ENCODE measurements around the gene PCSK5. TPM values are rescaled to one million over a fixed set of nuclear protein-coding genes. Genes with fewer than 3 reads are reported as not detected.

PCSK5 gene
- total RNA-seq, 2 donors from 2014 or later, result 41.2 to 63.7 TPM

GRCh38 chr9:76395381-76395780 lies 504.9 kb downstream of the PCSK5 start:
- Histone ChIP-seq H3K4me1 (ENCODE audit: control insufficient read depth in 1 of 2, low read depth in 2 of 2) (peaks cover 7 to 18% of the 10 kb centered on the region in 2 donors), H3K27me3 (replicated peaks; ENCODE audit: insufficient read depth) (no peaks in the 10 kb centered on the region), H3K4me3 (peak overlapping the region; percentile 98), H3K36me3 (no peaks in the 10 kb centered on the region), H3K27ac (peak overlapping the region; percentile 97 to 98), H3K9me3 (no peaks in the 10 kb centered on the region)
- no peak for TF ChIP-seq CTCF (IDR thresholded peaks at IDR 0.05)
- no peak for DNase-seq (ENCODE audit: low spot score)
- ATAC-seq (ENCODE audit: insufficient number of reproducible peaks, low FRiP score, low read depth), result no peak

- ATAC-seq (ENCODE audit: insufficient number of reproducible peaks, low FRiP score, low read depth) (no peak), DNase-seq (ENCODE audit: low spot score) (no peak)
- H3K9me3 ChIP-seq, result no peaks in the 10 kb centered on the region
- no peaks in the 10 kb centered on the region for H3K27me3 ChIP-seq (replicated peaks; ENCODE audit: insufficient read depth)
- TF ChIP-seq CTCF (IDR thresholded peaks at IDR 0.05), result no peak
- H3K27ac ChIP-seq, result no peak overlapping the region
- H3K4me1 ChIP-seq (ENCODE audit: control insufficient read depth in 1 of 2, low read depth in 2 of 2), result peaks cover 7 to 18% of the 10 kb centered on the region in 2 donors
- no peaks in the 10 kb centered on the region for H3K36me3 ChIP-seq
- no peak overlapping the region for H3K4me3 ChIP-seq
Measured at GRCh38 chr9:76396144-76396543, 505.7 kb downstream of the PCSK5 start.

- no peak overlapping the region for H3K4me3 ChIP-seq
- peaks cover 7 to 18% of the 10 kb centered on the region in 2 donors for H3K4me1 ChIP-seq (ENCODE audit: control insufficient read depth in 1 of 2, low read depth in 2 of 2)
- H3K9me3 ChIP-seq, result no peaks in the 10 kb centered on the region
- no peak for DNase-seq (ENCODE audit: low spot score)
- no peak for TF ChIP-seq CTCF (IDR thresholded peaks at IDR 0.05)
- H3K27me3 ChIP-seq (replicated peaks; ENCODE audit: insufficient read depth), result no peaks in the 10 kb centered on the region
- no peak for ATAC-seq (ENCODE audit: insufficient number of reproducible peaks, low FRiP score, low read depth)
- no peak overlapping the region for H3K27ac ChIP-seq
- H3K36me3 ChIP-seq, result no peaks in the 10 kb centered on the region
Measured at GRCh38 chr9:76396597-76396996, 506.1 kb downstream of the PCSK5 start.

GRCh38 chr9:76399856-76400255 lies 509.4 kb downstream of the PCSK5 start:
- DNase-seq (ENCODE audit: low spot score), result no peak
- Histone ChIP-seq H3K4me1 (ENCODE audit: control insufficient read depth in 1 of 2, low read depth in 2 of 2) (peaks cover 7 to 16% of the 10 kb centered on the region in 2 donors), H3K36me3 (no peaks in the 10 kb centered on the region), H3K9me3 (no peaks in the 10 kb centered on the region), H3K27me3 (replicated peaks; ENCODE audit: insufficient read depth) (no peaks in the 10 kb centered on the region), H3K4me3 (no peak overlapping the region), H3K27ac (no peak overlapping the region)
- ATAC-seq (ENCODE audit: insufficient number of reproducible peaks, low FRiP score, low read depth), result no peak
- TF ChIP-seq CTCF (IDR thresholded peaks at IDR 0.05), result no peak

GRCh38 chr9:76400534-76401096 lies 510.1 kb downstream of the PCSK5 start:
- H3K27me3 ChIP-seq (replicated peaks; ENCODE audit: insufficient read depth), result no peaks in the 10 kb centered on the region
- H3K4me3 ChIP-seq, result no peak overlapping the region
- DNase-seq (ENCODE audit: low spot score), result no peak
- ATAC-seq (ENCODE audit: insufficient number of reproducible peaks, low FRiP score, low read depth), result no peak
- H3K9me3 ChIP-seq, result no peaks in the 10 kb centered on the region
- H3K4me1 ChIP-seq (ENCODE audit: control insufficient read depth in 1 of 2, low read depth in 2 of 2), result peaks cover 3 to 10% of the 10 kb centered on the region in 2 donors
- no peak for TF ChIP-seq CTCF (IDR thresholded peaks at IDR 0.05)
- H3K36me3 ChIP-seq, result no peaks in the 10 kb centered on the region
- no peak overlapping the region for H3K27ac ChIP-seq

Measured in thoracic aorta (tissue), 2 donors.